ENCODE measurements around the gene TRIM41.
"Not testable (repeated sequence)": the region's sequence is repeated elsewhere in the genome, so short reads cannot be mapped to it uniquely, and the experiment has no call there.

The TRIM41 gene

GRCh38 chr5:181259283-181259682 is 36.2 kb downstream of the TRIM41 start:
- DNase-seq = no peak

- no peak for DNase-seq
Measured at GRCh38 chr5:181259974-181260719, 37.1 kb downstream of the TRIM41 start.

- DNase-seq = peak; percentile 75 to 98 (median 86)
Measured at GRCh38 chr5:181260720-181261319, 37.7 kb downstream of the TRIM41 start, which contains the start of gene TRIM52. TSS of gene TRIM52 (minus strand) at chr5:181261143. CDS start at chr5:181260813, 330 bp downstream.

GRCh38 chr5:181261320-181262049 is 38.4 kb downstream of the TRIM41 start:
- DNase-seq = peak; percentile 56 to 88 (median 70)

GRCh38 chr5:181263633-181264032 is 40.6 kb downstream of the TRIM41 start:
- no peak for DNase-seq

- DNase-seq = no peak
Measured at GRCh38 chr5:181265092-181265671, 42.1 kb downstream of the TRIM41 start.

GRCh38 chr5:181267291-181267904 is 44.3 kb downstream of the TRIM41 start:
- not testable (repeated sequence) for DNase-seq

GRCh38 chr5:181267907-181268306 is 44.8 kb downstream of the TRIM41 start:
- DNase-seq = not testable (repeated sequence)

- no peak for DNase-seq
Measured at GRCh38 chr5:181271081-181271480, 48.0 kb downstream of the TRIM41 start.

- not testable (repeated sequence) for DNase-seq
Measured at GRCh38 chr5:181273433-181273744, 50.3 kb downstream of the TRIM41 start.

- DNase-seq = no peak
Measured at GRCh38 chr5:181280251-181280762, 57.2 kb downstream of the TRIM41 start.

GRCh38 chr5:181281077-181281983 is 58.2 kb downstream of the TRIM41 start:
- no peak for DNase-seq

- no peak for DNase-seq
Measured at GRCh38 chr5:181281984-181282316, 58.9 kb downstream of the TRIM41 start.

- not testable (repeated sequence) for DNase-seq
Measured at GRCh38 chr5:181282415-181282814, 59.3 kb downstream of the TRIM41 start.

- DNase-seq = no peak
Measured at GRCh38 chr5:181282874-181283273, 59.8 kb downstream of the TRIM41 start.

GRCh38 chr5:181283347-181283746 is 60.3 kb downstream of the TRIM41 start:
- no peak for DNase-seq

GRCh38 chr5:181283841-181284755 is 61.0 kb downstream of the TRIM41 start:
- DNase-seq = not testable (repeated sequence)
